CD4-positive, alpha-beta T cell treated with Interleukin-10 for 1 hour (primary cell): ENCODE data around the gene DDX27.

Experiments
- DNase-seq: peaks from one replicate; pipeline ENCODE4 v3.0.0-alpha.2; 2020

The DDX27 gene

DNA sequence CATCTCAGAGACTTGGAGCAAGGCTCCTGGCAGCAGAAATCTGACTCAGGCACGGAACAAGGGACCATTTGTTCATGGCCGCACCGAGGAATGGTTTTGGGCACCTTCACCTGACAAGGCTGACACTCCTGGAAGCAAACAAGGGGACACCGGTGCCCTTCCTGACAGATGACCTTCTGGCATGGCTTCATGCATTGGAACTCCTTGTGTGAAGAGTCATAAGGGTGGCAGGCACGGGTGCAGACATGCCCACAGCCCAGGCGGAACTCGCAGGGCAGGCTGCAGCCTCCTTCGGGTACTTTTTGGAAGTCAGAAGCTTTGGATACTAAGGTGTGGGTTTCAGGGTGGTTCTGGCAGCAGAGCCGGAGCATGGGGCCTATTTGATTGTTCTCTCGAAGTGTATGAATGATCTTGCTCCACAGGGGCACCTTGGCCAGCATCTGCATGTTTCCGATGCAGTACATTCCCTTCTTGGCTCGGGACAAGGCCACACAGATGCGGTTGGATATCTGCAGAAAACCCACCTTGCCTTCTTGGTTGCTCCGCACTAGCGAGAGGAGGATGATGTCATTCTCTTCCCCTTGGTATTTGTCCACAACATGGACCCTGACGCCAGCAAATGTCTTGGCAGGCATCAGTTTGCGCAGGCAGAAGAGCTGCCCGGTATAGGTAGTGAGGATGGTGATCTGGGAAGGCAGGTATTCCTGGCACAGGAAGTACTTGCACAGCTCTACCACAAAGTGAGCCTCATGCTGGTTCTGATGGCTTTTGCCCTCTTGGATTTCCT, 29.9 kb downstream of the DDX27 start:
- no peak for DNase-seq

DNA sequence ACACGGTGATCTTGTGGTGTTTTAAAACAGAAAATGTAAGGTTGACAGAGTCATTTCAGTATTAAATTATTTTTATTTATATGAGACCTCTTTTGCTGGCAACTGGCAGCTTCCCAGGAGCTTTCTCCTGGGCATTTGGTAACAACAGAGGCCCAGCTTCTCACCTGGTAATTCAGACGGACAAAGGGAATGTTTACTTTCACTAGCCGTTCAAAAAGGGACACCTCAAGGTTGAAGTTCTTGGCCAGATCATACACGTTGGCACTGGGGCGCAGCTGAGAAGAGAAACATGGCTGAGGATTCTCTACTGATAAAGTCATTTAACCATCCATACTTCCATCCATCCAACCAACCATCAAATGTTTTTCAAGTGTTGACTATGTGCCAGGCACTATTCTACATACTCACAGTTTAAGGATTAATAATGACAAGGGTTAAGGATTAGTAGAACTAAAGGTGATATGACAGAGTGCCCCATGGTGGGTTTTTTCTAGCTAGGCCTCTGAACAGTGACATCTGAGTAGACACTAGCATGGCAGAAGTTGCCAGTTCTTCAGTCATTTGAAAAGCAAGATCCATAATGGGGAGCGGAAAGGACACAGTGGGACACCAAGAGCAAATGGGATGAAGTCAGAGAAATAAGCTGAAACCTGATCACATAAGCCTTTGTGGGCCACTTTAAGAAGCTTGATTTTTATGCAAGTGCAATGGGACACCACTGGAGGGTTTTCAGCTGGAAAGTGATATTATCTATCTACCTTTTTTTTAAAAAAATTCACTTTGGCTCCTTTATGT, 33.5 kb downstream of the DDX27 start:
- no peak for DNase-seq

DNA sequence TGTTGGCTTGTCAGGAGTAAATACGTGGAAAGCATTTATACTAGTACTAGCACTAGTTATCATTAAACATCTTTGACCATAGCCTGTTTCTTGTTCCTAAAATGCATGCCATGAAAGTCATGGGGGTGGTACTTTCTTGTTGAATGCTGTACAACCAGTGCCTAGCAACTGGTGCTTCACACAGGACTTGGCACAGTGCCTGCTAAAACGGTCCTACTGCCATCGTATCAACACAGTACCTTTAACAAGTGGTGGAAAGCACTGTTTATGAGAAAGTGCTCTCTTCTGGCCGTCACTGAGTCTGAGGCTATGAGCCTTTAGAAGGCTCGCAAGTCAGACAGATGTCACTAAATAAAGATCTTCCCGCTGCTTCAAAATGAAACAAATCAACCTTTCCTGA, 37.0 kb downstream of the DDX27 start:
- DNase-seq, result no peak

GRCh38 chr20:49259284-49259683, 40.1 kb downstream of the DDX27 start:
- no peak for DNase-seq

DNA sequence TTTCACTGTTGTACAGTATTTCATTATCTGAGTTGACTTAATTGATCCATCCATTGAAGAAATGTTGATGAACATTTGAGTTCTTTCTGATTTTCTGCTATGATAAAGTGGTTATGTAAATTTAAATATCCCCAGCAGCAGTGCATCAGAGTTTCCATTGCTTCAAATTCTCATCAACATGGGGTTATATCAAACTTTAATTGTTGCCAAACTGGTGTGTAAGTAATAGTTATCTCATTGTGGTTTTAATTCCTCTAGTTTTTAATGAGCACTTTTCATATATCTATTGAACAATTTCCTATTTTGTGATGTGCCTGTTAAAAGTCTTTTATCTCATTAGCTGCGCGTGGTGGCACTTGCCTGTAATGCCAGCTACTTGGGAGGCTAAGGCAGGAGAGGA, 40.6 kb downstream of the DDX27 start:
- no peak for DNase-seq

GRCh38 chr20:49260218-49260617, 41.0 kb downstream of the DDX27 start:
- DNase-seq, result no peak

- DNase-seq, result no peak
These were observed 42.0 kb downstream of the DDX27 start for GRCh38 chr20:49261173-49261572.

- no peak for DNase-seq
These were observed 43.2 kb downstream of the DDX27 start for GRCh38 chr20:49262444-49262843.

DNA sequence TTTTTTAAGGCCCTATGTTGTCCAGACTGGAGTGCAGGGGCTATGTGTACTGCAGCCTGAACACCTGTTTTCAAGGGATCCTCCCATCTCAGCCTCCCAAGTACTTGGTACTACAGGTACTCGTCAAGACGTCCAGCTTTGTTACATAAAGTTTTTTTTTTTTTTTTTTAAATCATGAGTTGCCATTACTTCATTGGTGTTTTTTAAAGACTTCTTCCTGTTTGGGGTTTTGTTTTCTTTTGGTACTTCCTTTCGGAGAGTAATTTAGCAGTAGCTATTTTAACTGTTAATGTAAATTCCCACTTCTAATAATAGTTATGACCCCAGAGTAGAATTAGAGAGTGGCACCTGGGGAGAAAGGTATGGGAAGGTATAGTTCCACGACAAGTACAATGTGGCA, 48.1 kb downstream of the DDX27 start:
- no peak for DNase-seq

- no peak for DNase-seq
These were observed 49.6 kb downstream of the DDX27 start for GRCh38 chr20:49268600-49269365.

GRCh38 chr20:49270177-49270576, 51.0 kb downstream of the DDX27 start:
- DNase-seq, result no peak

- no peak for DNase-seq
These were observed 51.5 kb downstream of the DDX27 start for GRCh38 chr20:49270736-49271135.

GRCh38 chr20:49272654-49273053, 53.4 kb downstream of the DDX27 start:
- no peak for DNase-seq

- no peak for DNase-seq
These were observed 54.6 kb downstream of the DDX27 start for GRCh38 chr20:49273696-49274277.

GRCh38 chr20:49275216-49275615, 56.0 kb downstream of the DDX27 start:
- no peak for DNase-seq

DNA sequence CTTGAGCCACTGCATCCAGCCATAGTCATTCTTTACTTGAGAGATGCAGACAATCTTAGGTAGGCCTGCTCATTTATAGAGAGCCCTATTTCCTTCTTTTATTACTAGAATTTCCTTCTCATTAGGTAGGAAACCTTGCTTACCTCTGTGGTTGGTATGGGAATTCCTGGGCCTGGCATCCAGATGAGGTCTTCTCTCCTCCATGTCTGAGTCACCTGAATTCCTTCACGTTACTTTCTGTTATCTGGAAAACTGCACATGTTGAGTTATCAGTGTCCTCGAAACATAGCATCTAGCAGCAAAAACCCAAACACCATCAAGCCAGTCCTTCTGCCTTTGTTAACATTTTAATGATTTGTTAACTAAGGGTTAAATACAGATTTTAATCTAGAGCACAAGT, 56.4 kb downstream of the DDX27 start:
- no peak for DNase-seq

DNA sequence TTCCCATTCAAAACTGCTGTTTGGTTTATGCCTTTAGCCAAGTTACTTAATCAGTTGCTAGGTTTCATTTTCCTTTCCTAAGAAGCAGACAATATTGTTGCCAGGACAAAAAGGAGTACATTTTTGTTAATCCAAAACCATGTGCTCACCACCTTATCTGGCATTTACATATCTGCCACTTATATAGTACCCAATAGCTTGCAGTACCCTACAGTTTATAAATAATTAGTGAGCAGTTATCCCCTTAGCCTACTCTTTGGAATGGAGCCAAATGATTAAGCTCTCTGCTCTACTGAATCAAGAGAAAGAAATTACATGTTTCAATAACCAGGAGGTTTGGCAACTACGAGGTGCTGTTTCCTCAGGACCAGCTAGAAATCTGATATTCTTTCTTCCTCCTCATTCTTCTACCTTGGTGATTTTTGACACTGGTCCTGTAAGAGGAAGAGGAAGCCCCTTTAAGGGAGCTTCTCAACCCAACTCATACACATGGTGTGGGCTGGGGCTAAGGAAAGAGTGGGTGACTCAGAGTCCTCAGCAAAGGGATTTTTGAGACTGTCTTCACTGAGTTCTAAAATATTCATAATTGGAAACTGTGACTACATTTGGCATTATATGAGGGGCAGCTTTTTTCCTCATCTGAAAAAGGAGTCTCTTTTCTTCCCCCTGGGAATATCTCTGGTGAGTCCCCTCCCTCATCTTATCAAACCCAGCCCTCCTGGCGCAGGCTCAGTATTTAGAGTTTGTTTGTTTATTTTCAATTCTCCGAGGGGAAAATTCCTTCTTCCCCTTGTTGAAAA, 57.1 kb downstream of the DDX27 start:
- DNase-seq, result peak; percentile 58

DNA sequence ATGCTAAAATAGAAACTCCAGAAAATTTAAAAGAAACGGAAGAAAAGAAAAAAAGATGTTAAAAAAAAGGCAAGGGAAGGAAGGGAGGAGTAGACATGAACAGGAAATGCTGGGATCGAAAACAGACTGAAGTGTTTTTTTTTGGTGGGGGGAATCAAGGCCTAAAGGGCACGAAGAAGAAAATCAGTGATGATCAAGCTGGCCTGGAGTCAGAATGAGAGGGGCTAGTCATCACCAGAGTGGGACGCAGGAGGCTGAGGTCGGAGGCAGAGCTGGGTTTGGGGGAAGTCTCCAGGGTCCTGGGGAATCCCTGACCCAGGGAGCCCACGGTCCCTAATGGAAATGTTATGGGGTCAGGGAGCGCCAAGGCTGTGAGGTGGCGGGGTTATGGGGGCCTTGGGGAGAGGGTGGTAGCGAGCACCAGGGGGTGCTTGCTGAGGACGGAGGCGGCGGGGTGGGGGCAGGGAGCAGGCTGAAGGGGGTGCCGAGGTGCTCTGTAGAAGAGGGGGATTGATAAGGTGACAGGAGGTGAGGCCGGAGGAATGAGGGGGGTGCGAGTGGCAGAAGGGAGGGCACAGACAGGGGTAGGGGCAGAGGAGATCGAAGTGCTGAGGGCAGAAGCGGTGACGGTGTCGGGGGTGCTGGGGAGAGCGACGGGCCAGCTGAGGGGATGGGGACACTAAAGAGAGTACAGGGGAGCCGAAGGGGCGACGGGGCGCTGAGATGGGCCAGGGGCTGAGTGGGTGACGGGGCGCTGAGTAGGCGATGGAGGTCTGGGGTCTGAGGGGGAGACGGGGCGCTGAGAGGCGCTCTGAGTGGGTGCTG, 58.0 kb downstream of the DDX27 start:
- DNase-seq, result no peak

- DNase-seq, result no peak
These were observed 58.5 kb downstream of the DDX27 start for GRCh38 chr20:49277786-49278035.

DNA sequence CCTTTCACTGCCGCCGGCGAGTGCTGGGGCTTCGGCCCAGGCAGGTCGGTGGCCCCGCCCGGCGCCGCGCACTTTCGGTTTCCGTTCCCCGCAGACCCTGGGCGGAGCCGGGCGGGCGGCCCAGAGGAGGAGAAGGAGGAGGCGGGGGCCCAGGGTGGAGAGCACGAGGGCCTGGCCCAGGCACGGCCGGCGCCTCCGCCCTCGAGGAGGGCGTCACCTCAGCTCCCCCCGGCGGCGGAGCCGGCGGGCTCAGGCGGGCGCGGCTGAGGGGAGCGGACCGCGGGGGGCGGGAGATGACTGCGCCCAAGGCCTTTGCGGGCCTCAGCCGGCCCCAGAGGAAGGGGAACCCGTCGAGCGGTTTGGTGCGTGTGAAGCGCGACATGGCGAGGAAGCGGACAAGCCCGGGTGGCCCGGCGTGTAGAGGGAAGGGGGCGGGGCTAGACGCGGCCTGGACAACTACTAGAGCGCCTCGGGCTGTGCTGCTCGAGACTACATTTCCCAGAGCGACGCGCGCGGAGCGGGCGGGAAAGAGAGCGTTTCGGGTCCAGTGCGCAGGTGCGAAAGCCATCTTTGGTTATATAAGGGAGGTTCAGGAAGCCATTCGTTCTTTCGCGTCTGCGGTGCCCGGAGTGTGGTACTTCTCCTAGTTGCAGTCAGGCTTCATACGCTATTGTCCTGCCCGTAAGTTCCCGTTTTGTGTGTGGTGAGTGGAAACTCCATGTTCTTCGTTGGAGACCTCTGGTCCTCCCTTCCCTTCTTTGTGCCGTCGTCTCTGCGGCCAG, 59.0 kb downstream of the DDX27 start, which contains the start of gene ZNFX1:
Gene ZNFX1 (minus strand): TSS at position 22 of the 782 bp plus-strand sequence. CDS start 2,218 bp downstream, outside the sequence.
- DNase-seq, result peak; percentile 99
